Activated CD4-positive, alpha-beta memory T cell treated with anti-CD3 and anti-CD28 coated beads, Interleukin-2, amount 10 ng/mL, durations not matched to agents 7 days and 5 days (primary cell): ENCODE measurements around the gene ARSG. TPM values are rescaled to one million over a fixed set of nuclear protein-coding genes. Genes with fewer than 3 reads are reported as not detected.

Experiments
- CTCF ChIA-PET: fragments of 350-600 bp; sonication (Branson Sonifier 250); formaldehyde crosslinking; loops from one replicate; lab custom pipeline; 2021; ENCODE audit warnings: antibody characterized with exemption, inconsistent platforms; lab: Charles Lee
- POLR2A ChIA-PET: fragments of 350-600 bp; sonication (Branson Sonifier 250); formaldehyde crosslinking; loops from one replicate; lab custom pipeline; 2021; ENCODE audit warnings: antibody characterized with exemption; lab: Charles Lee
- DNase-seq: peaks from one replicate; pipeline ENCODE4 v3.0.0-alpha.2; 2020
- H3K27ac Mint-ChIP-seq: one replicate; pipeline ENCODE4 v1.8.0; 2021; ENCODE audit warnings: mild to moderate bottlenecking, mixed read lengths
- H3K27me3 Mint-ChIP-seq: one replicate; pipeline ENCODE4 v1.8.0; 2021; ENCODE audit warnings: mixed read lengths
- H3K36me3 Mint-ChIP-seq: one replicate; pipeline ENCODE4 v1.8.0; 2021; ENCODE audit warnings: low read depth, mixed read lengths
- H3K4me1 Mint-ChIP-seq: one replicate; pipeline ENCODE4 v1.8.0; 2021; ENCODE audit warnings: mixed read lengths
- H3K4me3 Mint-ChIP-seq: one replicate; pipeline ENCODE4 v1.8.0; 2021; ENCODE audit warnings: mild to moderate bottlenecking, mixed read lengths
- H3K9me3 Mint-ChIP-seq: one replicate; pipeline ENCODE4 v1.8.0; 2021; ENCODE audit warnings: mixed read lengths
- total RNA-seq, 2 experiments: library from RNA; stranded (reverse); gene quantifications; one replicate each; pipeline ENCODE4 v1.2.3, GENCODE V29; 2021

The ARSG gene
- total RNA-seq, 2 experiments from 2014 or later, result 13.5 to 16.8 TPM

GRCh38 chr17:68288375-68288774 is 2.9 kb upstream of the ARSG start:
- no peak for DNase-seq
- CTCF ChIA-PET, result interaction anchor here (0.8 to 5.0 kb wide), 4 partner anchors 10 to 149 kb away, joined by 3 to 33 read pairs (median 12); no protein-coding TSS in a partner anchor
- Mint-ChIP-seq H3K4me1 (peaks cover 46% of the 10 kb centered on the region), H3K4me3 (peak overlapping the region; percentile 87), H3K27me3 (no peaks in the 10 kb centered on the region), H3K9me3 (no peaks in the 10 kb centered on the region), H3K36me3 (peaks cover 26% of the 10 kb centered on the region), H3K27ac (peak overlapping the region; percentile 37)
- POLR2A ChIA-PET, result interaction anchor here (1.2 to 8.6 kb wide), 6 partner anchors 8 to 172 kb away, joined by 3 to 158 read pairs (median 77); partner anchors contain the start of gene WIPI1

- ChIA-PET CTCF (interaction anchor here (0.8 to 5.0 kb wide), 4 partner anchors 10 to 148 kb away, joined by 3 to 33 read pairs (median 12); no protein-coding TSS in a partner anchor), POLR2A (interaction anchor here (1.2 to 8.6 kb wide), 12 partner anchors 8 to 171 kb away, joined by 3 to 158 read pairs (median 57); partner anchors contain the start of genes AMZ2 and WIPI1)
- DNase-seq, result peak; percentile 22
- Mint-ChIP-seq H3K27me3 (no peaks in the 10 kb centered on the region), H3K27ac (peak overlapping the region; percentile 37), H3K4me1 (peaks cover 49% of the 10 kb centered on the region), H3K9me3 (no peaks in the 10 kb centered on the region), H3K36me3 (peaks cover 26% of the 10 kb centered on the region), H3K4me3 (peak overlapping the region; percentile 87)
Measured at GRCh38 chr17:68288804-68289203, 2.5 kb upstream of the ARSG start.

GRCh38 chr17:68289473-68289872 is 1.8 kb upstream of the ARSG start:
- Mint-ChIP-seq H3K4me3 (peak overlapping the region; percentile 87), H3K4me1 (peaks cover 54% of the 10 kb centered on the region), H3K27ac (peak overlapping the region; percentile 99), H3K36me3 (peaks cover 26% of the 10 kb centered on the region), H3K27me3 (no peaks in the 10 kb centered on the region), H3K9me3 (no peaks in the 10 kb centered on the region)
- ChIA-PET CTCF (interaction anchor here (0.9 to 5.0 kb wide), 7 partner anchors 26 to 147 kb away, joined by 3 to 33 read pairs (median 8); no protein-coding TSS in a partner anchor), POLR2A (interaction anchor here (0.6 to 8.6 kb wide), 19 partner anchors 7 to 170 kb away, joined by 3 to 158 read pairs (median 7); partner anchors contain the start of genes AMZ2 and WIPI1)
- no peak for DNase-seq

GRCh38 chr17:68289936-68290267 is 1.4 kb upstream of the ARSG start:
- no peak for DNase-seq
- Mint-ChIP-seq H3K27ac (peak overlapping the region; percentile 99), H3K4me1 (peaks cover 58% of the 10 kb centered on the region), H3K4me3 (peak overlapping the region; percentile 87), H3K9me3 (no peaks in the 10 kb centered on the region), H3K27me3 (no peaks in the 10 kb centered on the region), H3K36me3 (peaks cover 30% of the 10 kb centered on the region)
- ChIA-PET POLR2A (interaction anchor here (0.6 to 8.6 kb wide), 18 partner anchors 9 to 170 kb away, joined by 3 to 158 read pairs (median 9); partner anchors contain the start of genes AMZ2 and WIPI1), CTCF (interaction anchor here (0.9 to 5.0 kb wide), 7 partner anchors 26 to 147 kb away, joined by 3 to 33 read pairs (median 8); no protein-coding TSS in a partner anchor)

- peak overlapping the region; percentile 87 for H3K4me3 Mint-ChIP-seq
- H3K36me3 Mint-ChIP-seq, result peaks cover 32% of the 10 kb centered on the region
- no peaks in the 10 kb centered on the region for H3K9me3 Mint-ChIP-seq
- H3K4me1 Mint-ChIP-seq, result peaks cover 61% of the 10 kb centered on the region
- ChIA-PET POLR2A (interaction anchor here (0.6 to 8.6 kb wide), 41 partner anchors 10 to 465 kb away, joined by 3 to 158 read pairs (median 6); partner anchors contain the start of genes AMZ2, BPTF and WIPI1), CTCF (interaction anchor here (0.6 to 5.0 kb wide), 11 partner anchors 22 to 146 kb away, joined by 3 to 33 read pairs (median 5); no protein-coding TSS in a partner anchor)
- peak overlapping the region; percentile 99 for H3K27ac Mint-ChIP-seq
- DNase-seq, result peak; percentile 69
- no peaks in the 10 kb centered on the region for H3K27me3 Mint-ChIP-seq
Measured at GRCh38 chr17:68290268-68290954, 884 bp upstream of the ARSG start.

- peaks cover 32% of the 10 kb centered on the region for H3K36me3 Mint-ChIP-seq
- DNase-seq, result peak; percentile 97
- no peaks in the 10 kb centered on the region for H3K27me3 Mint-ChIP-seq
- CTCF ChIA-PET, result interaction anchor here (0.6 to 5.0 kb wide), 15 partner anchors 11 to 170 kb away, joined by 3 to 33 read pairs (median 7); no protein-coding TSS in a partner anchor
- H3K9me3 Mint-ChIP-seq, result no peaks in the 10 kb centered on the region
- peak overlapping the region; percentile 95 for H3K27ac Mint-ChIP-seq
- H3K4me3 Mint-ChIP-seq, result peak overlapping the region; percentile 81
- POLR2A ChIA-PET, result interaction anchor here (0.6 to 8.6 kb wide), 42 partner anchors 8 to 467 kb away, joined by 3 to 158 read pairs (median 6); partner anchors contain the start of genes AMZ2, BPTF and WIPI1
- peaks cover 71% of the 10 kb centered on the region for H3K4me1 Mint-ChIP-seq
Measured at GRCh38 chr17:68291836-68292688, 767 bp downstream of the ARSG start.

- no peaks in the 10 kb centered on the region for H3K9me3 Mint-ChIP-seq
- POLR2A ChIA-PET, result interaction anchor here (0.9 to 8.6 kb wide), 21 partner anchors 7 to 167 kb away, joined by 3 to 158 read pairs (median 10); partner anchors contain the start of genes AMZ2 and WIPI1
- peaks cover 28% of the 10 kb centered on the region for H3K36me3 Mint-ChIP-seq
- no peaks in the 10 kb centered on the region for H3K27me3 Mint-ChIP-seq
- peaks cover 72% of the 10 kb centered on the region for H3K4me1 Mint-ChIP-seq
- peak overlapping the region; percentile 95 for H3K27ac Mint-ChIP-seq
- CTCF ChIA-PET, result interaction anchor here (0.9 to 5.0 kb wide), 9 partner anchors 10 to 155 kb away, joined by 3 to 33 read pairs (median 9); no protein-coding TSS in a partner anchor
- no peak for DNase-seq
- peak overlapping the region; percentile 81 for H3K4me3 Mint-ChIP-seq
Measured at GRCh38 chr17:68292689-68293040, 1.4 kb downstream of the ARSG start.

- Mint-ChIP-seq H3K4me3 (no peak overlapping the region), H3K9me3 (no peaks in the 10 kb centered on the region), H3K27ac (no peak overlapping the region), H3K4me1 (peaks cover 72% of the 10 kb centered on the region), H3K36me3 (peaks cover 24% of the 10 kb centered on the region), H3K27me3 (no peaks in the 10 kb centered on the region)
- CTCF ChIA-PET, result interaction anchor here (0.9 to 4.0 kb wide), 2 partner anchors 138 to 143 kb away, joined by 4 to 24 read pairs; no protein-coding TSS in a partner anchor
- no peak for DNase-seq
- POLR2A ChIA-PET, result interaction anchor here (0.7 to 8.6 kb wide), 7 partner anchors 20 to 144 kb away, joined by 3 to 158 read pairs (median 61); partner anchors contain the start of gene AMZ2
Measured at GRCh38 chr17:68293490-68294195, 2.3 kb downstream of the ARSG start.

- POLR2A ChIA-PET, result interaction anchor here (0.7 to 8.6 kb wide), 4 partner anchors 20 to 143 kb away, joined by 3 to 158 read pairs (median 40); no protein-coding TSS in a partner anchor
- DNase-seq, result no peak
- Mint-ChIP-seq H3K4me3 (no peak overlapping the region), H3K27me3 (no peaks in the 10 kb centered on the region), H3K4me1 (peaks cover 69% of the 10 kb centered on the region), H3K27ac (no peak overlapping the region), H3K36me3 (peaks cover 18% of the 10 kb centered on the region), H3K9me3 (no peaks in the 10 kb centered on the region)
- CTCF ChIA-PET, result interaction anchor here (4.0 kb wide), 1 partner anchor 142 kb away, joined by 24 read pairs; no protein-coding TSS in a partner anchor
Measured at GRCh38 chr17:68294196-68294555, 2.9 kb downstream of the ARSG start.

- ChIA-PET POLR2A (interaction anchor here (1.9 to 8.6 kb wide), 2 partner anchors 53 to 143 kb away, joined by 7 to 158 read pairs; no protein-coding TSS in a partner anchor), CTCF (interaction anchor here (4.0 kb wide), 1 partner anchor 142 kb away, joined by 24 read pairs; no protein-coding TSS in a partner anchor)
- no peaks in the 10 kb centered on the region for H3K9me3 Mint-ChIP-seq
- peaks cover 17% of the 10 kb centered on the region for H3K36me3 Mint-ChIP-seq
- no peak overlapping the region for H3K4me3 Mint-ChIP-seq
- DNase-seq, result no peak
- no peaks in the 10 kb centered on the region for H3K27me3 Mint-ChIP-seq
- H3K4me1 Mint-ChIP-seq, result peaks cover 69% of the 10 kb centered on the region
- peak overlapping the region; percentile 28 for H3K27ac Mint-ChIP-seq
Measured at GRCh38 chr17:68294617-68295016, 3.3 kb downstream of the ARSG start.

- no peak overlapping the region for H3K4me3 Mint-ChIP-seq
- no peak for DNase-seq
- no peaks in the 10 kb centered on the region for H3K27me3 Mint-ChIP-seq
- peaks cover 67% of the 10 kb centered on the region for H3K4me1 Mint-ChIP-seq
- H3K9me3 Mint-ChIP-seq, result no peaks in the 10 kb centered on the region
- peaks cover 13% of the 10 kb centered on the region for H3K36me3 Mint-ChIP-seq
- H3K27ac Mint-ChIP-seq, result peak overlapping the region; percentile 28
- POLR2A ChIA-PET, result interaction anchor here (2.7 kb wide), 1 partner anchor 61 kb away, joined by 30 read pairs; no protein-coding TSS in a partner anchor
- CTCF ChIA-PET, result no interaction called here
Measured at GRCh38 chr17:68295086-68295485, 3.8 kb downstream of the ARSG start.
